GM18505 (cell line): ENCODE data around the gene RBM18.

Source experiments
- ATAC-seq: cut with Tn5 transposase; IDR thresholded peaks from one replicate; pipeline ENCODE4 v1.9.1; 2021; ENCODE audit not compliant: unreplicated experiment
- POLR2A ChIP-seq: IDR thresholded peaks from 4 replicates; pipeline ENCODE4 v1.6.1; 2011; ENCODE audit warnings: borderline replicate concordance; ENCODE audit not compliant: insufficient read depth, insufficient read length; ENCODE audit errors: extremely low read depth

RBM18 gene

GRCh38 chr9:122264360-122265148, at the start of gene RBM18, which contains the start of gene MRRF:
Gene RBM18, minus strand, starts transcription at chr9:122264840. Its CDS starts 3,348 bp downstream, at chr9:122261492.
Gene MRRF, plus strand, starts transcription at chr9:122264882. Its CDS starts 6,010 bp downstream, at chr9:122270892.
- TF ChIP-seq POLR2A = peak; percentile 88
- ATAC-seq = peak; percentile 87

- no peak for TF ChIP-seq POLR2A
- no peak for ATAC-seq
Observed at GRCh38 chr9:122314165-122314564, 49.5 kb upstream of the RBM18 start.

- no peak for TF ChIP-seq POLR2A
- ATAC-seq = no peak
Observed at GRCh38 chr9:122309861-122310260, 45.2 kb upstream of the RBM18 start.

GRCh38 chr9:122307925-122308324, 43.3 kb upstream of the RBM18 start:
- ATAC-seq = no peak
- no peak for TF ChIP-seq POLR2A

- no peak for ATAC-seq
- no peak for TF ChIP-seq POLR2A
Observed at GRCh38 chr9:122307061-122307460, 42.4 kb upstream of the RBM18 start.

- ATAC-seq = no peak
Observed at GRCh38 chr9:122302237-122303093, 37.8 kb upstream of the RBM18 start.

GRCh38 chr9:122297512-122297911, 32.9 kb upstream of the RBM18 start:
- no peak for TF ChIP-seq POLR2A
- no peak for ATAC-seq

More at GRCh38 chr9:122302237-122303093, 37.8 kb upstream of the RBM18 start:
- no peak for TF ChIP-seq POLR2A

GRCh38 chr9:122294531-122294930, 29.9 kb upstream of the RBM18 start:
- no peak for TF ChIP-seq POLR2A
- no peak for ATAC-seq

- no peak for TF ChIP-seq POLR2A
- ATAC-seq = no peak
Observed at GRCh38 chr9:122291458-122291857, 26.8 kb upstream of the RBM18 start.

- no peak for ATAC-seq
Observed at GRCh38 chr9:122287214-122287720, 22.6 kb upstream of the RBM18 start.

GRCh38 chr9:122286764-122287163, 22.1 kb upstream of the RBM18 start:
- ATAC-seq = peak; percentile 74
- TF ChIP-seq POLR2A = no peak

More at GRCh38 chr9:122287214-122287720, 22.6 kb upstream of the RBM18 start:
- TF ChIP-seq POLR2A = no peak

GRCh38 chr9:122281368-122281767, 16.7 kb upstream of the RBM18 start:
- no peak for TF ChIP-seq POLR2A
- no peak for ATAC-seq

- ATAC-seq = no peak
- TF ChIP-seq POLR2A = no peak
Observed at GRCh38 chr9:122277285-122277897, 12.8 kb upstream of the RBM18 start.
